Measurements from ENCODE around the gene DUSP7. TPM values are rescaled to one million over a fixed set of nuclear protein-coding genes. Genes with fewer than 3 reads are reported as not detected.

The DUSP7 gene, protein sequence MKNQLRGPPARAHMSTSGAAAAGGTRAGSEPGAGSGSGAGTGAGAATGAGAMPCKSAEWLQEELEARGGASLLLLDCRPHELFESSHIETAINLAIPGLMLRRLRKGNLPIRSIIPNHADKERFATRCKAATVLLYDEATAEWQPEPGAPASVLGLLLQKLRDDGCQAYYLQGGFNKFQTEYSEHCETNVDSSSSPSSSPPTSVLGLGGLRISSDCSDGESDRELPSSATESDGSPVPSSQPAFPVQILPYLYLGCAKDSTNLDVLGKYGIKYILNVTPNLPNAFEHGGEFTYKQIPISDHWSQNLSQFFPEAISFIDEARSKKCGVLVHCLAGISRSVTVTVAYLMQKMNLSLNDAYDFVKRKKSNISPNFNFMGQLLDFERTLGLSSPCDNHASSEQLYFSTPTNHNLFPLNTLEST
- total RNA-seq (2021; ENCODE audit: unreplicated experiment) (13.1 TPM), Bru-seq, nascent RNA (percentile 50 among the genes with signal in this experiment), BruChase-seq, experiment 1, labeled RNA remaining after a 2-hour chase (percentile 78 among the genes with signal in this experiment), BruChase-seq, experiment 2, labeled RNA remaining after a 6-hour chase (percentile 79 among the genes with signal in this experiment)
- polyA plus RNA-seq (2012; ENCODE audit: insufficient read length): 8.9 TPM
- long read RNA-seq, transcript DUSP7-202 (3 exons, 3,340 nt): major isoform, 7 of 24 reads
- long read RNA-seq, partial matches to known transcripts: 17 of 24 reads
- long read RNA-seq, other reads (novel, unspliced or antisense): 0 of 24 reads

GRCh38 chr3:52056521-52056967 lies at the start of gene DUSP7:
Gene DUSP7 (minus strand): TSS chr3:52056571. CDS start chr3:52056366, 205 bp downstream.
- Histone ChIP-seq H3K27ac (ENCODE audit: low read length) (peak within 1 kb of the TSS; percentile 83), H3K4me3 (ENCODE audit: low read depth in 2 of 2, low read length in 2 of 2) (peak within 1 kb of the TSS; percentile 59 to 65), H3K9me3 (ENCODE audit: control insufficient read depth, insufficient read depth, low read depth, low read length) (no peaks in the 10 kb centered on the region), H3K27me3 (ENCODE audit: control insufficient read depth, insufficient read depth, low read length) (no peaks in the 10 kb centered on the region), H3K36me3 (ENCODE audit: control insufficient read depth, insufficient read depth, low read length) (no peaks in the 10 kb centered on the region; the same call in 1 of the 2 replicates), H3K4me1 (ENCODE audit: control insufficient read depth, insufficient read depth, low read length) (peaks cover 11% of the 10 kb centered on the region)
- TF ChIP-seq REST (IDR thresholded peaks at IDR 0.05; ENCODE audit: insufficient read depth in 1 of 2, low read depth in 2 of 2, low read length in 1 of 2): no peak
- TF ChIP-seq POLR2AphosphoS5 (IDR thresholded peaks at IDR 0.05; ENCODE audit: low read depth, low read length): no peak
- no peak for TF ChIP-seq TCF7L2 (IDR thresholded peaks at IDR 0.05; ENCODE audit: low read depth, low read length)
- no peak for TF ChIP-seq CTCF (IDR thresholded peaks at IDR 0.05)
- TF ChIP-seq SIN3A (IDR thresholded peaks at IDR 0.05; ENCODE audit: borderline replicate concordance, insufficient read depth, low read depth, low read length): no peak; the same call in 1 of the 2 replicates
- no peak for DNase-seq (ENCODE audit: low read depth, low spot score)
- BruUV-seq (replicated peaks): no TSS peak
- ChIA-PET CTCF (interaction anchor here (0.7 kb wide), 2 partner anchors 11 to 184 kb away, joined by 5 read pairs; no protein-coding TSS in a partner anchor), POLR2A (interaction anchor here (0.6 to 0.7 kb wide), 2 partner anchors 61 to 556 kb away, joined by 3 read pairs; no protein-coding TSS in a partner anchor)
- peak; percentile 61 for ATAC-seq
- intact Hi-C loops (cut with micrococcal nuclease; ENCODE audit: unreplicated experiment): loop anchor here (10.0 kb wide), 2 partner anchors 52 to 68 kb away; no protein-coding TSS in a partner anchor
- in situ Hi-C loops (cut with HindIII; ENCODE audit: low pct_unique_long_range_greater_than_20kb, low sequenced_read_pairs): no loop called here

DNA sequence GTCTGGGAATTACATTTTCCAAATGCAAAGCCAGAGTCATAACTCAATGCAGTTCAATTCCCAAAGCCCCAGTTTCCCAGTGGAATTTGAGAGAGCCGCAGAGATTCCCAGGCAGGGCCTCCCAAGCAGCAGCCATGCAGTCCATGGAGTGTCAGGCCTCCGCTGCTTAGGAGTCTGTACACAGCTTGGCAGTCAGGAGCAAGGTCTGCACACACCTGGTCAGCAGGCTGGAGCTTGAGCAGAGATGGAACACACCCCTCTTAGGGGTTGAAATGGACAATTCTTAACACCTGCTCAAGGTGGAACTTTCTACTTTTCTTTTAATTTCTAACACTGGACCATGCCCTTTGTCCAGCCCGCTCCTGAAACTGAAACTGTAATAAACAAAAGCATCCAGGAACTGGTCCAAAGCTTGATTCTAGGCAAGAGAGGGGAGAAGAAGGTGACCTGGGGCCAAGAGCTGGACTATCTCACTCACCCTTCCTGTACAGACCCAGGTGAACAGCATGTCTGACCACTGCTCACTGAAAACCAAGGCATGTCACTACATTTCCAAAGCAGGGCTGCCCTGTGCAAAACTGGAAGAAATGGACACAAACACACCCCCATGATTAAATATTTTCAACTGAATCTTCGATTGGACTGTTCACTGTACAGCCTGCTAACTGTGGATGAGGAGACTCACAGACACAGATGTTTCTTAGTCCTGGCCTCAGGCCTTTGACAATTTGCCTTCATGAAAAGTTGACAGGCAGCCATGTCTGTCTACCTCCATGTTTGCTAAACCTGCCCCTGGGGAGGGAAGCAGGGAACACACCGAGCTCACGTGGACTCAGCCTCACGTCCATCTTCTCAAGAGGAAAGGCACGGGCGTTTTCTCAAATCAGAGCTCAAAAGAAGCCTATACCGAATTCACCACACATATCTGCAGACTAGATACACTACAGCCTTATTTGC lies 48.6 kb upstream of the DUSP7 start:
- no TSS peak for BruUV-seq (replicated peaks)
- Histone ChIP-seq H3K4me1 (ENCODE audit: control insufficient read depth, insufficient read depth, low read length) (no peaks in the 10 kb centered on the region), H3K36me3 (ENCODE audit: control insufficient read depth, insufficient read depth, low read length) (no peaks in the 10 kb centered on the region; the same call in none of the 2 replicates), H3K27ac (ENCODE audit: low read length) (no peak overlapping the region), H3K27me3 (ENCODE audit: control insufficient read depth, insufficient read depth, low read length) (no peaks in the 10 kb centered on the region), H3K4me3 (ENCODE audit: low read depth in 2 of 2, low read length in 2 of 2) (no peak overlapping the region), H3K9me3 (ENCODE audit: control insufficient read depth, insufficient read depth, low read depth, low read length) (peaks cover 2% of the 10 kb centered on the region; the same call in 1 of the 2 replicates)
- in situ Hi-C loops (cut with HindIII; ENCODE audit: low pct_unique_long_range_greater_than_20kb, low sequenced_read_pairs) (no loop called here), intact Hi-C loops (cut with micrococcal nuclease; ENCODE audit: unreplicated experiment) (no loop called here)
- TF ChIP-seq SIN3A (IDR thresholded peaks at IDR 0.05; ENCODE audit: borderline replicate concordance, insufficient read depth, low read depth, low read length): no peak
- TF ChIP-seq TCF7L2 (IDR thresholded peaks at IDR 0.05; ENCODE audit: low read depth, low read length): no peak
- TF ChIP-seq REST (IDR thresholded peaks at IDR 0.05; ENCODE audit: insufficient read depth in 1 of 2, low read depth in 2 of 2, low read length in 1 of 2): no peak
- no peak for TF ChIP-seq POLR2AphosphoS5 (IDR thresholded peaks at IDR 0.05; ENCODE audit: low read depth, low read length)
- TF ChIP-seq CTCF (IDR thresholded peaks at IDR 0.05): no peak
- ChIA-PET CTCF (no interaction called here), POLR2A (no interaction called here)
- ATAC-seq (no peak), DNase-seq (ENCODE audit: low read depth, low spot score) (no peak)
